Calu3 (cell line): ENCODE data around the gene RAI1. TPM values are rescaled to one million over a fixed set of nuclear protein-coding genes. Genes with fewer than 3 reads are reported as not detected.

Experiments used
- BruUV-seq: library from RNA; stranded (reverse); fragments of 400-500 nt; replicated peaks from 2 replicates; lab custom pipeline; 2021; lab: Mats Ljungman, UMichigan
- CTCF ChIA-PET: fragments of 300-600 bp; sonication (Branson Sonifier 250); formaldehyde crosslinking; loops from one replicate; lab custom pipeline; 2022; ENCODE audit warnings: antibody characterized with exemption; lab: Charles Lee
- DNase-seq: peaks from one replicate; pipeline ENCODE4 v3.0.0; 2022
- H3K27ac Mint-ChIP-seq: one replicate; pipeline ENCODE4 v1.8.0; 2022; ENCODE audit warnings: mixed read lengths; ENCODE audit not compliant: unreplicated experiment
- H3K27me3 Mint-ChIP-seq: one replicate; pipeline ENCODE4 v1.8.0; 2022; ENCODE audit warnings: mixed read lengths; ENCODE audit not compliant: unreplicated experiment
- H3K36me3 Mint-ChIP-seq: one replicate; pipeline ENCODE4 v1.8.0; 2022; ENCODE audit warnings: mild to moderate bottlenecking, moderate library complexity, mixed read lengths; ENCODE audit not compliant: insufficient read depth, unreplicated experiment
- H3K4me1 Mint-ChIP-seq: one replicate; pipeline ENCODE4 v1.8.0; 2022; ENCODE audit warnings: mild to moderate bottlenecking, low read depth, mixed read lengths; ENCODE audit not compliant: unreplicated experiment
- H3K4me3 Mint-ChIP-seq: one replicate; pipeline ENCODE4 v1.8.0; 2022; ENCODE audit warnings: mild to moderate bottlenecking, low read depth, moderate library complexity, mixed read lengths; ENCODE audit not compliant: unreplicated experiment
- H3K9me3 Mint-ChIP-seq: one replicate; pipeline ENCODE4 v1.8.0; 2022; ENCODE audit warnings: low read depth, mixed read lengths; ENCODE audit not compliant: unreplicated experiment
- intact Hi-C: fragments of 100-400 bp; cut with micrococcal nuclease; formaldehyde crosslinking; loops from one replicate; pipeline ENCODE4 v1.10.0; 2022; ENCODE audit not compliant: unreplicated experiment
- total RNA-seq: library from RNA; stranded (reverse); gene quantifications from 2 replicates; pipeline ENCODE4 v1.2.3, GENCODE V29; 2022
- TF ChIP-seq, protein P1 (sequence below): fragments of 200-600 bp; IDR thresholded peaks from one replicate; pipeline ENCODE4 v1.8.0; 2022; ENCODE audit warnings: antibody characterized with exemption; ENCODE audit not compliant: unreplicated experiment

RAI1 gene
- total RNA-seq, 1 experiment from 2014 or later = 38.0 TPM

DNA sequence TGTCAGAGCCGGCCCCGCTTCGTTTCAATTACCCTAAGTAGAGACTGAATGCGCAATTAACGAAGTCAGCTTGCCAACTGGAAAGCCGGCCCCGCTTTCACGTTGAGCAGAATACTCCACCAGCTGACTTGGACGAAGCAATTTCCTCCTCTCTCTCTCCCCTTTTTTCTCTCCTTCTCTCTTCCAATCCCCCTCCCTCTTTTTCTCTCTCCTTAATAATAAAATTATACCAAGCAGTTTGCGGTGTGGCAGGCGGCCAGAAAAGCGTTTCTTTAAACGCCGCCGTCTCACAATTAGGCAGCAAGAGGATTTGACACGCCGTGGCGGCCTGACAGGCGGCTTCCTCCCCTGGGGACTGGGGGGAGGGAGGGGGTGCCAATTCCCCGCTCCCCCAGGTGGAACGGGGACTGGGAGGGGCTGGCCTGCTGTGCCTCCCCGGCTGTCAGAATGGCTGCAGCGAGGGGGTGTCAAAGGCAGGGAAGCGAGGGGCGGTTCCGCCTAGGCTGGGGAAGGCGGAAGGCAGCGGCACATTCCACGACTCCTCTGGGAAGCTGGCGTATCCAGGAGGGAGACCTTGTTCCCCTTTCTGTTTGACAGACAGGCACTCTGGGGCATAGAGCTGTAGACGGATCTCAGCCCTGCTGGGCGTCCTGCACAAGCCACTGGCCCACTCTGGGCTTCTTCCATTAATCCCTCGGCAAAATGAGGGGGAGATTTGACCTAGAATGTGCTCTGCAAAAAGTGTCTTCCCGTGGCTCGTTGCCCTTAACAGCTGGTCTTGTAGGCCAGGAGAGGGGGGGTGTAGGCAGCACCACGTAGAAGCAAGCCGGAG lies 102.8 kb downstream of the RAI1 start:
- H3K4me1 Mint-ChIP-seq = peaks cover 38% of the 10 kb centered on the region

DNA sequence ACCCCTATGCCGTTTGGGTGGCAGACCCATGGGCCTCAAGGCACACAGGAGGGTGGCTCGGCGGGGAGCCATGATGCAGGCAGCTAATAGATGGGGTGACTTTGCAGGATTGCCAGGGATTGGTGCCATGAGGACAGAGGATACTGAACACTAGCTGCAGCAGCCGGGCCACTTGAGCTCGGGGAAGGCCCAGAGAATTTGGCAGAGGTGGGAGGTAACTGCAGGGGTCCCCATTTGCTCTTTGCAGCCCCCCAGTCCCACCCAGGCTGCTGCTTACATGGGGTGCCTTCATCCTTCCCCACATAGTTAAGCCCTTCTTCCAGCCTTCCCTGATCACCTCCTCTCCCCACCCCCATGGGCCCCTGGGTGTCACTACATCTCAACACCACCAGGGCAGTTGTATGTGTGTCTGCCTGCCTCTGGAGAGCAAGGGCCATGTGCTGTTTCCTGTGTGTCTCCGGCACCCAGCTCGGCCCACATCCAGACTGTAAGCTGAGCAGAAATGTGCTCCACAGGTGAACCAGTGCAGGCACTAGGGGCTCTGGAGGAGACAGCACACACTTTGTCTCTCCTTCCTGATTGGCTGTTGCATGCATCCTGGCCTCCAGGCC lies 103.5 kb downstream of the RAI1 start:
- H3K9me3 Mint-ChIP-seq = no peaks in the 10 kb centered on the region
- H3K36me3 Mint-ChIP-seq = peaks cover 20% of the 10 kb centered on the region
- H3K27ac Mint-ChIP-seq = no peak overlapping the region
- peak; percentile 13 for DNase-seq
- H3K4me3 Mint-ChIP-seq = no peak overlapping the region
- no peaks in the 10 kb centered on the region for H3K27me3 Mint-ChIP-seq
- intact Hi-C loops = loop anchor here (10.0 kb wide), 1 partner anchor 50 kb away; no protein-coding TSS in a partner anchor
- BruUV-seq = no TSS peak
- H3K4me1 Mint-ChIP-seq = peaks cover 38% of the 10 kb centered on the region
- CTCF ChIA-PET = no interaction called here
- TF ChIP-seq, protein P1, sequence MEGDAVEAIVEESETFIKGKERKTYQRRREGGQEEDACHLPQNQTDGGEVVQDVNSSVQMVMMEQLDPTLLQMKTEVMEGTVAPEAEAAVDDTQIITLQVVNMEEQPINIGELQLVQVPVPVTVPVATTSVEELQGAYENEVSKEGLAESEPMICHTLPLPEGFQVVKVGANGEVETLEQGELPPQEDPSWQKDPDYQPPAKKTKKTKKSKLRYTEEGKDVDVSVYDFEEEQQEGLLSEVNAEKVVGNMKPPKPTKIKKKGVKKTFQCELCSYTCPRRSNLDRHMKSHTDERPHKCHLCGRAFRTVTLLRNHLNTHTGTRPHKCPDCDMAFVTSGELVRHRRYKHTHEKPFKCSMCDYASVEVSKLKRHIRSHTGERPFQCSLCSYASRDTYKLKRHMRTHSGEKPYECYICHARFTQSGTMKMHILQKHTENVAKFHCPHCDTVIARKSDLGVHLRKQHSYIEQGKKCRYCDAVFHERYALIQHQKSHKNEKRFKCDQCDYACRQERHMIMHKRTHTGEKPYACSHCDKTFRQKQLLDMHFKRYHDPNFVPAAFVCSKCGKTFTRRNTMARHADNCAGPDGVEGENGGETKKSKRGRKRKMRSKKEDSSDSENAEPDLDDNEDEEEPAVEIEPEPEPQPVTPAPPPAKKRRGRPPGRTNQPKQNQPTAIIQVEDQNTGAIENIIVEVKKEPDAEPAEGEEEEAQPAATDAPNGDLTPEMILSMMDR = no peak

More for the DNA sequence above, 102.8 kb downstream of the RAI1 start:
- DNase-seq = no peak
- H3K27me3 Mint-ChIP-seq = no peaks in the 10 kb centered on the region
- BruUV-seq = no TSS peak
- H3K9me3 Mint-ChIP-seq = no peaks in the 10 kb centered on the region
- peaks cover 20% of the 10 kb centered on the region for H3K36me3 Mint-ChIP-seq
- CTCF ChIA-PET = no interaction called here
- intact Hi-C loops = loop anchor here (10.0 kb wide), 1 partner anchor 49 kb away; no protein-coding TSS in a partner anchor
- peak overlapping the region; percentile 65 for H3K4me3 Mint-ChIP-seq
- no peak overlapping the region for H3K27ac Mint-ChIP-seq
- TF ChIP-seq, protein P1 = no peak

DNA sequence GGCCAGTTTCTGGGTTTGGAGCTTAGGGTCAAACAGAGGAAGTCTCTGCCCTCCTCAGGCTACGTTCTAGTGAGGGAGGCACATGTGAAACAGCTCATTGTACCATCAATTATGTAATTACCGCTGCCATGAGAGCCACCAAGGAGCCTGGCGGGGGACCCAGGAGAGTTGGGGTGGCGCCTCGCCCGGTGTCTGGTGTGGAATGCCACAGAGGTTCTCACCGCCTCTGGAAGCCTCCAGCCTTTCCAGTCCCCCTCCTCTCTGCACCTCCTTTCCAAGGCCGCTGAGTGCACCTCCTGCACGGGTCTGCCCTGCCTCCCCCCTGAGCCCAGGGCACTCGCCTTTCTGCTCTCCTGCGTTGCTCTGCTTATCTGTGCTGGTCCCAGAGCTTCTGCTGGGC lies 104.1 kb downstream of the RAI1 start:
- H3K4me3 Mint-ChIP-seq = no peak overlapping the region
- peak overlapping the region; percentile 47 for H3K27ac Mint-ChIP-seq
- CTCF ChIA-PET = no interaction called here
- peaks cover 38% of the 10 kb centered on the region for H3K4me1 Mint-ChIP-seq
- intact Hi-C loops = loop anchor here (10.0 kb wide), 1 partner anchor 51 kb away; no protein-coding TSS in a partner anchor
- H3K27me3 Mint-ChIP-seq = no peaks in the 10 kb centered on the region
- no peak for DNase-seq
- TF ChIP-seq, protein P1 = no peak
- H3K36me3 Mint-ChIP-seq = peaks cover 20% of the 10 kb centered on the region
- BruUV-seq = no TSS peak
- no peaks in the 10 kb centered on the region for H3K9me3 Mint-ChIP-seq

DNA sequence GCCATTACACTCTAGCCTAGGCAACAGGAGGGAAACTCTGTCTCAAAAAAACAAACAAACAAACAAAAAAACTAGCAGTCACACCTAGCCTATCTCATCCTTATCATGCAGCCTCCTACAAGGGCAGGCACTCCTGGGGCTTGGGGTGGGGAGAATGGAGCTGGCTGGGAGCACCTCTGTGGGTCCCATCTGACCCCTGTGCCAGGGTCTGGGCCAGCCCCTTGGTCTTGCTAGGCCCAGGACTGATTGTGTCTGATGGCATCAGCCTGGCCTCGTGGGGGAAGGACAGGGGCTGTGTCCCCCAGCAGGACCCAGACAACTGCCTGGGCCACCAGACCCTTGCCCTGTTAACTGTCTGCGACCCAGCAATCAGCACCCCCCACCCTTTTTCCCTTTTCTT lies 105.7 kb downstream of the RAI1 start:
- CTCF ChIA-PET = no interaction called here
- peaks cover 12% of the 10 kb centered on the region for H3K36me3 Mint-ChIP-seq
- no peak overlapping the region for H3K4me3 Mint-ChIP-seq
- DNase-seq = no peak
- no peaks in the 10 kb centered on the region for H3K27me3 Mint-ChIP-seq
- intact Hi-C loops = loop anchor here (10.0 kb wide), 1 partner anchor 52 kb away; no protein-coding TSS in a partner anchor
- H3K9me3 Mint-ChIP-seq = no peaks in the 10 kb centered on the region
- peaks cover 28% of the 10 kb centered on the region for H3K4me1 Mint-ChIP-seq
- TF ChIP-seq, protein P1 = no peak
- BruUV-seq = no TSS peak
- no peak overlapping the region for H3K27ac Mint-ChIP-seq
